Cardiac muscle cell (in vitro differentiated cells and primary cell): ENCODE measurements around the gene PML. TPM values are rescaled to one million over a fixed set of nuclear protein-coding genes. Genes with fewer than 3 reads are reported as not detected.
"Not testable (repeated sequence)": the region's sequence is repeated elsewhere in the genome, so short reads cannot be mapped to it uniquely, and the experiment has no call there.

ENCODE experiments used
- DNase-seq, 2 donors: peaks; one replicate each; pipeline versions ENCODE4 v3.0.0 to v3.0.0-alpha.2; 2010 to 2017; ENCODE audit warnings: low read depth in 1 of 2, low spot score in 1 of 2
- H3K27ac ChIP-seq: fragments of 200-600 bp; sonication (generic); 2 replicates; pipeline ENCODE4 v1.5.1; 2016
- H3K27me3 ChIP-seq: fragments of 200-600 bp; sonication (generic); 2 replicates; pipeline ENCODE4 v1.6.0; 2016; ENCODE audit warnings: control low read depth
- H3K36me3 ChIP-seq: fragments of 200-600 bp; sonication (generic); 2 replicates; pipeline ENCODE4 v1.5.1; 2016; ENCODE audit warnings: control low read depth
- H3K4me1 ChIP-seq: fragments of 200-600 bp; sonication (generic); 2 replicates; pipeline ENCODE4 v1.8.1; 2017; ENCODE audit warnings: low read depth, mild to moderate bottlenecking, mixed run types
- H3K4me3 ChIP-seq: fragments of 200-600 bp; sonication (generic); 2 replicates; pipeline ENCODE4 v1.5.1; 2016; ENCODE audit warnings: mild to moderate bottlenecking
- H3K9me3 ChIP-seq: fragments of 200-600 bp; sonication (generic); 2 replicates; pipeline ENCODE4 v1.5.1; 2017; ENCODE audit warnings: low read depth, mild to moderate bottlenecking, control low read depth
- polyA plus RNA-seq: library from polyadenylated mRNA; unstranded; fragments of >200 nt; fragmentation: Nextera tagmentation; extraction: Ambion mirVana; gene quantifications from 2 replicates; pipeline ENCODE4 v1.2.1, GENCODE V29; 2016
- total RNA-seq: library from RNA; depleted of rRNA; stranded (reverse); fragments of >200 nt; gene quantifications from 2 replicates; pipeline ENCODE4 v1.2.3, GENCODE V29; 2016
- TF ChIP-seq, protein P1 (sequence below): IDR thresholded peaks from 2 replicates; pipeline ENCODE4 v1.5.1; 2012; ENCODE audit warnings: low read depth, mild to moderate bottlenecking, low read length

The PML gene
- total and polyA plus RNA-seq, 2 experiments from 2014 or later, result 21.9 to 40.4 TPM

DNA sequence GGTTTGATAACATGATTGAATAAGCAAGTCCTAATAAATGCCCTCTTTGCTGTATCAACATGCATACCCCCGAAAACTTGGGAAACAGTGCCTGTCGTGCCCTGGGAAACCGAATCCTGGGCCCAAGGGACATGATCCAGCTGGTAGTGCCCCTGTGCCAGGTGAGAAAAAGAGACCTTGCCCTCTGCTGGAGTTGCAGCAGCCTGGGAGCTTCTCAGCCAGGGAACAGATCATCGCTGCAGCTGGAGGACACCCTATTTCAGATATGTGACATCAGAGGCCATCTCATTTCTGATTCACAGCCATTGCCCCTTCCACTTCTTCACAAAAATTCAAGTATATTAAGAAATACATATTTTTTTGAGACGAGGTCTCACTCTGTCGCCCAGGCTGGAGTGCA is 34.7 kb upstream of the PML start:
- Histone ChIP-seq H3K4me1 (no peaks in the 10 kb centered on the region), H3K36me3 (no peaks in the 10 kb centered on the region), H3K27me3 (no peaks in the 10 kb centered on the region), H3K9me3 (no peaks in the 10 kb centered on the region), H3K4me3 (no peak overlapping the region), H3K27ac (no peak overlapping the region)
- no peak for DNase-seq
- TF ChIP-seq, protein P1, sequence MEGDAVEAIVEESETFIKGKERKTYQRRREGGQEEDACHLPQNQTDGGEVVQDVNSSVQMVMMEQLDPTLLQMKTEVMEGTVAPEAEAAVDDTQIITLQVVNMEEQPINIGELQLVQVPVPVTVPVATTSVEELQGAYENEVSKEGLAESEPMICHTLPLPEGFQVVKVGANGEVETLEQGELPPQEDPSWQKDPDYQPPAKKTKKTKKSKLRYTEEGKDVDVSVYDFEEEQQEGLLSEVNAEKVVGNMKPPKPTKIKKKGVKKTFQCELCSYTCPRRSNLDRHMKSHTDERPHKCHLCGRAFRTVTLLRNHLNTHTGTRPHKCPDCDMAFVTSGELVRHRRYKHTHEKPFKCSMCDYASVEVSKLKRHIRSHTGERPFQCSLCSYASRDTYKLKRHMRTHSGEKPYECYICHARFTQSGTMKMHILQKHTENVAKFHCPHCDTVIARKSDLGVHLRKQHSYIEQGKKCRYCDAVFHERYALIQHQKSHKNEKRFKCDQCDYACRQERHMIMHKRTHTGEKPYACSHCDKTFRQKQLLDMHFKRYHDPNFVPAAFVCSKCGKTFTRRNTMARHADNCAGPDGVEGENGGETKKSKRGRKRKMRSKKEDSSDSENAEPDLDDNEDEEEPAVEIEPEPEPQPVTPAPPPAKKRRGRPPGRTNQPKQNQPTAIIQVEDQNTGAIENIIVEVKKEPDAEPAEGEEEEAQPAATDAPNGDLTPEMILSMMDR, result no peak

DNA sequence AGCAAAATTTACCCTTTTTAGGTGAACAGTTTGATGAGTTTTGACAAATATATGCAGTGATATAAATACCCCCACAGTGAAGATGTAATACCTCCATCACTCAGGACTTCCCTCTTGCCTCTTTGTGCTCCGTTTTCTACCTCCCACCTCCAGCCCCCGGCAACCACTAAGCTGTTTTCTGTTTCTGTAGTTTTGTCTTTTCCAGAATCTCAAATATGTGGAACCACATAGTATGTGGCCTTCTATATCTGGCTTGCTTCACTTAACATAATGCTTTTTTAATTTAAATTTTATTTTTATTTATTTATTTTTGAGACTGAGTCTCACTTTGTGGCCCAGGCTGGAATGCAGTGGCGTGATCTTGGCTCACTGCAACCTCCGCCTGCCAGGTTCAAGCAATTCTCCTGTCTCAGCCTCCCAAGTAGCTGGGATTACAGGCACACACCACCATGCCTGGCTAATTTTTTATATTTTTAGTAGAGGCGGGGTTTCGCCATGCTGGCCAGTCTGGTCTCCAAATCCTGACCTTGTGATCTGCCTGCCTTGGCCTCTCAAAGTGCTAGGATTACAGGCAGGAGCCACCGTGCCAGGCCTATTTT is 33.9 kb upstream of the PML start:
- H3K4me1 ChIP-seq, H3K27me3 ChIP-seq, DNase-seq, H3K4me3 ChIP-seq, H3K9me3 ChIP-seq, H3K36me3 ChIP-seq, H3K27ac ChIP-seq: not testable (repeated sequence)

DNA sequence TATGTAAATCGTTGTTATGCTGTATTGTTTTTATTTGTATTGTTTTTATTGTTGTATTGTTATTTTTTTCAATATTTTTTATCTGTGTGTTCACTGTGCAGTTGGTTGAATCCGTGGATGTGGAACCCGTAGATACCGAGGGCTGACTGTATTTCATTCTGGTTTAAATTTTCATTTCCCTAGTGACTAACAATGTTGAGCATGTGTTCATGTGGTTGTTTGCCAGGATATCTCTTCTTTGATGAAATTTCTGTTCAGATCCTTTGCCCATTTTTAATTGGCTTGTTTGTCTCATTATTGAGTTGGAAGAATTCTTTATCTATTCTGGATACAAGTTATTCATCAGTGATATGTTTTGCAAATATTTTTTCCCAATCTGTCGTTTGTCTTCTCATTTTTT is 32.1 kb upstream of the PML start:
- no peaks in the 10 kb centered on the region for H3K27me3 ChIP-seq
- no peak overlapping the region for H3K27ac ChIP-seq
- no peaks in the 10 kb centered on the region for H3K9me3 ChIP-seq
- TF ChIP-seq, protein P1, result no peak
- no peak overlapping the region for H3K4me3 ChIP-seq
- no peaks in the 10 kb centered on the region for H3K36me3 ChIP-seq
- DNase-seq, result no peak
- peaks cover 9% of the 10 kb centered on the region for H3K4me1 ChIP-seq

DNA sequence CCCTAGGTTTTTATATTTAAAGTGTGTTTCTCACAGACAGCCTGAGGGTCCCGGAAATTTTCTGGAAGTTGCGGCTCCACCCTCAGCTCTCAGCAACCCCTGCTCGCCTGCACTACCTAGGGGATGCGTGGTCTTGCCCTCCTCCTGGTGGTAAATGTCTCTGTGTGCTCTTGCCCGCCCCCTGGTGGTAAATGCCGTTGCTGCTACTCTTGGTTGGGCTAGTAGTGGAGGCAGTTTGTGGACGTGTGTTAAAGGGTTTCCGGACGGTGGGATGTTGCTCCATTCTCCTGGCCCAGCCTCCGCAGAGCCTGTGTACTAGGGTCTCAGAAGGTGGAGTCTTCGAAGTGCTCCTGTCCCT is 29.8 kb upstream of the PML start:
- no peaks in the 10 kb centered on the region for H3K27me3 ChIP-seq
- no peaks in the 10 kb centered on the region for H3K36me3 ChIP-seq
- H3K4me3 ChIP-seq, result no peak overlapping the region
- TF ChIP-seq, protein P1, result peak; percentile 97
- H3K4me1 ChIP-seq, result peaks cover 9% of the 10 kb centered on the region
- DNase-seq, result peak; percentile 85 to 86
- peak overlapping the region; percentile 40 for H3K27ac ChIP-seq
- no peaks in the 10 kb centered on the region for H3K9me3 ChIP-seq

DNA sequence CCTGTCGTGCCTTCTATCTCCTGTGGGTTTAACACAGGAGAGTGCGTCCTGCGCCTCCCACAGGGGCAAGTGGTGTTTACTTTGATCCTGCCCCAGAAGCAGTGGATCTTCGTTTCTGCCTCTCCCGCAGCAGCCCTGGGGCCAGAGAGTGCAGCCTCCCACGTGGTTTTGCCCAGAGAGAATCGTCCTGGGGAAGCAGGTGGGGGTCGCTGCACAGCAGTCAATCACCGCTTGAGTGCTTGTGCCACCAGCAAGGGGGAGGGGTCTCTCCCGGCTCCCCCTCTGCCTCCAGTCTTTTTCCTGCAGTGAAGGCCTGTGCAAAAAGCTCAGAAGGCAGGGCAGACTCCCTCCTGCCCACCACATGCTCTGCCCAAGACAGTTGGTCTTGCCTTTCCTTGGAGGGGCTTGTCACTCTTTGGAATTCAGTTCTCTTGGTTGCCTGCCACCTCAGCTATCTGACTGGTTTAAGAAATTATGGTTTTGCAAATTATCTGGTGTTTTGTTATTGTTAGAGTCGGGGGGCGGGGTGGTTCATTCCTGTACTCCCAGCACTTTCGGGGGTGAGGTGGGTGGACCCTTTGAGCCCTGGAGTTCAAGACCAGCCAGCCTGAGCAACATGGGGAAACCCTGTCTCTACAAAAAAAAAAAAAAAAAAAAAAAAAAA is 29.3 kb upstream of the PML start:
- H3K9me3 ChIP-seq, result no peaks in the 10 kb centered on the region
- peaks cover 9% of the 10 kb centered on the region for H3K4me1 ChIP-seq
- TF ChIP-seq, protein P1, result no peak
- no peak overlapping the region for H3K4me3 ChIP-seq
- peak in 1 of 2 donors; percentile 48 for DNase-seq
- H3K36me3 ChIP-seq, result no peaks in the 10 kb centered on the region
- no peaks in the 10 kb centered on the region for H3K27me3 ChIP-seq
- peak overlapping the region; percentile 40 for H3K27ac ChIP-seq

DNA sequence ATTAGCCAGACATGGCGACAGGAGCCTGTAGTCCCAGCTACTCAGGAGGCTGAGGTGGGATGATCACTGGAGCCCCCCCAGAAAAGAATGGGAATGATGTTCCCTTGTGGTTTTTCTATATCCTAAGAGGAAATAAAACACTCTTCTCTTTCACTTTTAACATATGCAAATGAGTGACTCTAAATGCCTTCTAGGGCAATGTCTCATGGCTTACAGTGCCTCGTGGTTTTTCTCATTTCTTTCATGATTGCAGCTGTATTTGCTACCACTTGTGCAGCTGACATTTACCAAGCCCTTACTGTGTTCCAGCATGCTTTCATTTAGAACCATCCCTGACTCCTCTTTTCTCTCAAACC is 28.8 kb upstream of the PML start:
- Histone ChIP-seq H3K9me3 (no peaks in the 10 kb centered on the region), H3K4me1 (peaks cover 9% of the 10 kb centered on the region), H3K36me3 (no peaks in the 10 kb centered on the region), H3K27me3 (no peaks in the 10 kb centered on the region), H3K27ac (peak overlapping the region; percentile 9), H3K4me3 (no peak overlapping the region)
- TF ChIP-seq, protein P1, result no peak
- no peak for DNase-seq
